GM21737 (cell line): ENCODE measurements around the gene WDR82.
"Not testable (repeated sequence)": the region's sequence is repeated elsewhere in the genome, so short reads cannot be mapped to it uniquely, and the experiment has no call there.

ENCODE experiments used
- ATAC-seq: cut with Tn5 transposase; IDR thresholded peaks from one replicate; pipeline ENCODE4 v1.9.1; 2021; ENCODE audit warnings: mild to moderate bottlenecking, moderate library complexity; ENCODE audit not compliant: unreplicated experiment

The WDR82 gene

GRCh38 chr3:52290596-52291507 is 12.4 kb upstream of the WDR82 start:
- ATAC-seq: no peak

- no peak for ATAC-seq
Observed at GRCh38 chr3:52289747-52290595, 11.5 kb upstream of the WDR82 start.

GRCh38 chr3:52289338-52289746 is 10.9 kb upstream of the WDR82 start:
- no peak for ATAC-seq

- no peak for ATAC-seq
Observed at GRCh38 chr3:52288674-52289073, 10.2 kb upstream of the WDR82 start.

GRCh38 chr3:52286777-52287110 is 8.3 kb upstream of the WDR82 start:
- ATAC-seq: no peak

GRCh38 chr3:52284051-52284450 is 5.6 kb upstream of the WDR82 start:
- ATAC-seq: not testable (repeated sequence)

- ATAC-seq: no peak
Observed at GRCh38 chr3:52283306-52283705, 4.9 kb upstream of the WDR82 start.

- ATAC-seq: no peak
Observed at GRCh38 chr3:52281981-52282801, 3.7 kb upstream of the WDR82 start.

GRCh38 chr3:52280050-52280461 is 1.6 kb upstream of the WDR82 start:
- ATAC-seq: no peak

- ATAC-seq: no peak
Observed at GRCh38 chr3:52279596-52279995, 1.1 kb upstream of the WDR82 start.

GRCh38 chr3:52277972-52278509 is 408 bp downstream of the WDR82 start:
- ATAC-seq: peak; percentile 56

GRCh38 chr3:52277071-52277964 is 1.1 kb downstream of the WDR82 start:
- no peak for ATAC-seq

GRCh38 chr3:52274781-52275180 is 3.7 kb downstream of the WDR82 start:
- ATAC-seq: not testable (repeated sequence)

- no peak for ATAC-seq
Observed at GRCh38 chr3:52272831-52273230, 5.6 kb downstream of the WDR82 start.

- ATAC-seq: not testable (repeated sequence)
Observed at GRCh38 chr3:52272172-52272571, 6.3 kb downstream of the WDR82 start.

- no peak for ATAC-seq
Observed at GRCh38 chr3:52270252-52270754, 8.1 kb downstream of the WDR82 start.

GRCh38 chr3:52269776-52270175 is 8.7 kb downstream of the WDR82 start:
- ATAC-seq: no peak

- ATAC-seq: no peak
Observed at GRCh38 chr3:52268036-52268435, 10.4 kb downstream of the WDR82 start.

- no peak for ATAC-seq
Observed at GRCh38 chr3:52265387-52265786, 13.1 kb downstream of the WDR82 start.

- no peak for ATAC-seq
Observed at GRCh38 chr3:52262447-52262846, 16.0 kb downstream of the WDR82 start.
